LNCAP (cell line): ENCODE measurements around the gene AGO1.

ENCODE experiments used
- CTCF ChIP-seq: fragments of 450-650 bp; IDR thresholded peaks from 2 replicates; pipeline ENCODE4 v1.5.1; 2017; ENCODE audit warnings: mild to moderate bottlenecking

AGO1 gene

DNA sequence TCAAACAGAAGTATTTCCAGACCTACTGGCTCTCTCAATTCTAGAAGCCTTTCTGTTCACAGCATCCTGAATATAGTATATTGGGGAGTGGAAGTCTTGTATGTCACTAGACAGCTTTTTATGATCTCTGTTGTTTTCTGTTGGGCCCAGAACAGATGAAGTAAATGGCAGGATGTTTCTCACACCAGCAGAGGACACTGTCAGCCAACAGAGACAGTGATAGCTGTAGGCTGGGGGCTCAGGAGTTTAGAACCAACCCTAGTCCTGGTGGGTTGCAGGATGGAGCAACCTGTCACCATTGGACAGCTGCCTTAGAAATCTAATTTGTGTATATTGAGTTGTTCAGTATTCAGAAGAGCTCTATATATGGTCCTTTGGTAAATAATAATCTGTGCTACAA, 16.9 kb downstream of the AGO1 start:
- no peak for TF ChIP-seq CTCF

DNA sequence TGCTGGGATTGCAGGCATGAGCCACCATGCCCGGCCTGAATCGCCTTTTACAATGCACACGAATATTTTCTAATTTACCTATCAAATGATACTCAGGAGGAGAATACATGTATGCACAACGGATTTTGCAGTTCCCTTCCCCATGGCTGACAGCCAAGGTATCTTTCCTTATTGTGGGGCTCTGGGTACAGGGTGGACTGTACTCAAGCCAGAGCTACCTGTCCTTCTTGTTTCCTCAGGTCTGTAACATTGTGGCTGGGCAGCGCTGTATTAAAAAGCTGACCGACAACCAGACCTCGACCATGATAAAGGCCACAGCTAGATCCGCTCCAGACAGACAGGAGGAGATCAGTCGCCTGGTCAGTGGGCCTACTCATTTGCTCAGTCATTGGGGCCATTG, 18.2 kb downstream of the AGO1 start:
- TF ChIP-seq CTCF, result no peak

DNA sequence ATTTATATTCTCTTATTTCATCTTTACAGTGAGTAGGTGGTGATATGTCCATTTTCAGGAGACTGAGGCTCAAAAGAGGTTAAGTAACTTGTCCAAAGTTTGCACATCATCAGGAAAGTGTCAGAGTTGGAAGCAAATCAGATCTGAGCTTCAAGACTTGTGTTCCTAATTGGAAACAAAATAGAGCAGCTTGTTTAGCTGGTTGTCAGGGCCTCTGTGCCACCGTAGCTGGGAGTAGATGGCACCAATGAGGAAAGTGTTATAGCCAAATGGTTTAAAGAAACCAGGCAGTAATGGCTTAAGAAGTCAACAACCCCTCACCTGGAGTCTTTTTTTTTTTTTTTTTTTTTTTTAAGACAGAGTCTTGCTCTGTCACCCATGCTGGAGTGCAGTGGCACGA, 19.7 kb downstream of the AGO1 start:
- no peak for TF ChIP-seq CTCF

DNA sequence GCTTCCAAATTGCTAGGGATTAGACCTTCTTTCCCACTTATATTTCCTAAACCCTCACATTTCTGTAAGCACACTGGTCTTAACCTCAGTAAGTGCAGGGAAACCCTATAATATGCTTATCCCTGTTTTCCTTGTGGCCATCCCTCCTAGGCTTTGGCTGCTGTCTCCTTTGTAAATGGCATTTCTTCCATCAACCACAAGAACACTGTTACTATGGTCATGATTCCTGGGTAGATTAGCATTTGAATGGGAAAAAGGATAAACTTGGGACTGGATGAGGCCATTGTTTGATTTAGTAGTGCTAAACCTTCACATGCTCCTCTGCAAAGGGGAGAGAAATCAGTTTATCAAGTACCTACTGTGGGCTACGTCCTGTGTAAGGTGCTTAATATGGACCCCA, 31.7 kb downstream of the AGO1 start:
- no peak for TF ChIP-seq CTCF

- TF ChIP-seq CTCF, result no peak
These were observed 32.7 kb downstream of the AGO1 start for GRCh38 chr1:35915693-35916092.

DNA sequence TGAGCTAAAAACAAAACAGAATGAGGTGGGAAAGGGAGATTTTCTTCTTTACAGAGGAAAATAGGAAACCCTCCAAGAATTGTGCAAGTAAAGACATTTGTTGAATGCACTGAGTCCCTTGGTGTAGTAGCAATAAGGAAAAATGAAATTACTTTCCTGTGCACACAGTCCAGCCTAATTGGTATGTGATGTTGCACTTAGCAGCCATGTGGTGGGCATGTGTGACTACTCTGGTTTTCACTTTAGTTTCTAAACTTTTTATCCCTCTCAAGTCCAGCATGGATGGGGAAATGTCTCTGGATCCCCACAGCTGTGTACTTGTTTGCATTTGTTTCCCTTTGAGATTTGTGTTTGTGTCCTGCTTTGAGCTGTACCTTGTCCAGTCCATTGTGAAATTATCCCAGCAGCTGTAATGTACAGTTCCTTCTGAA, 40.8 kb downstream of the AGO1 start:
- no peak for TF ChIP-seq CTCF

DNA sequence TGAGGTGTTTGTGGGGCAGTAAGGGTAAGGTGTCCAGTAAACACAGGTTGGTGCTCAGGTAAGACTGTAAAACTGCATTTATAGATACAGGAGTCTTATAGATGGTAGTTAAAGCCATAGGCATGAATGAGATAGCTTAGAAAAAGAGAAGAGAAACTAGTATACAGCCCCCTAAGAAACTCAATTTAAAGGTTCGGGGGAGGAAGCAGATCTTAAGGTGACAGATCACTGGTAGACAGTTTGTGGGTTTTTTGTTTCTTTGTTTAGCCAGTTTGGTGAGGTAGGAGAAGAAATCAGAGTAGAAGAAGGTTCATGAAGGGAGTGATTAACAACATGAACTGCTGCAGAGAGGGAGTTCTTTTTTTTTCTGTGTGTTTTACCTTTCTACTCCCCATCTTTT, 41.8 kb downstream of the AGO1 start:
- TF ChIP-seq CTCF, result no peak

DNA sequence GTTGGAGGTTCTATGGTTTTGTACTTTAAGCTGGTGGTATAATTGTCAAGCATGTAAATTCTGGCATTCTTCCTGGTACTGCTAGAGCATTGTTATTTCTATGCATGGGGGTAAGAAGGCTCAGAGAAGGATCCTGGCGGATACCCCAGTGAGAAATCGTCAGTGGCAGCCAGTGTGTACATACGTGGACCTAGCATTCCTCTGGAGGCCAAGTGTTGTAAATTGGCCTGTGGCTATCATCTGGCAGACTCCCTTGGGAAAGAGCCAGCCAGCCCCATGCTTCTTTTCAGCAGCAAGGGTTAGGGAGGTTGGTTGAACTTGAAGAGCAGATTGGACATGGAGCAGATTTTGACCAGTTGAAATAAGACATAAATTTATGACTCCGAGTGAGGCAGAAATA, 42.7 kb downstream of the AGO1 start:
- no peak for TF ChIP-seq CTCF
